Measurements from ENCODE around the gene SERPINA7.
"Not testable (repeated sequence)": the region's sequence is repeated elsewhere in the genome, so short reads cannot be mapped to it uniquely, and the experiment has no call there.

The SERPINA7 gene, protein sequence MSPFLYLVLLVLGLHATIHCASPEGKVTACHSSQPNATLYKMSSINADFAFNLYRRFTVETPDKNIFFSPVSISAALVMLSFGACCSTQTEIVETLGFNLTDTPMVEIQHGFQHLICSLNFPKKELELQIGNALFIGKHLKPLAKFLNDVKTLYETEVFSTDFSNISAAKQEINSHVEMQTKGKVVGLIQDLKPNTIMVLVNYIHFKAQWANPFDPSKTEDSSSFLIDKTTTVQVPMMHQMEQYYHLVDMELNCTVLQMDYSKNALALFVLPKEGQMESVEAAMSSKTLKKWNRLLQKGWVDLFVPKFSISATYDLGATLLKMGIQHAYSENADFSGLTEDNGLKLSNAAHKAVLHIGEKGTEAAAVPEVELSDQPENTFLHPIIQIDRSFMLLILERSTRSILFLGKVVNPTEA

DNA sequence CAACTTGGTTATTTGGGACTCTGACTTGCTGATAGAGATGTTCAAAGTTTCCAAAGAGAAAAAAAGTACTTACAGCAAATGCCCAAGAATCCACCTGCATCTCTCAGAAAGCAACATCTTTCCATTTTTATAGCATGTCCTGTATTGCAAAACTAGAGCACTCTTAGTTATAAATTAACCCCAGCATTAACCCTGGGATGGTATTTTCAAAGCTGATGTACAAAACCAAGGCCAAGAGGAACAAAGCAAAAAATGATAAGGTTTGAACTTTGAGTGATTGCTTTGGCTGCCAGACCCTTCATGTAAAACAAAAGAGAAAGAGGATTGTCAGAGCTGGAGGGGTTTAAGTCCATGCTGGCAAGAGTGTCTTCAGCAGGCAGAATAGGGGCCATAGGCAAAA, at the start of gene SERPINA7:
SERPINA7 (minus strand) TSS at position 103 of the 400 bp plus-strand sequence. CDS start 1,669 bp downstream, outside the sequence.
- DNase-seq (ENCODE audit: low spot score), result no peak

DNA sequence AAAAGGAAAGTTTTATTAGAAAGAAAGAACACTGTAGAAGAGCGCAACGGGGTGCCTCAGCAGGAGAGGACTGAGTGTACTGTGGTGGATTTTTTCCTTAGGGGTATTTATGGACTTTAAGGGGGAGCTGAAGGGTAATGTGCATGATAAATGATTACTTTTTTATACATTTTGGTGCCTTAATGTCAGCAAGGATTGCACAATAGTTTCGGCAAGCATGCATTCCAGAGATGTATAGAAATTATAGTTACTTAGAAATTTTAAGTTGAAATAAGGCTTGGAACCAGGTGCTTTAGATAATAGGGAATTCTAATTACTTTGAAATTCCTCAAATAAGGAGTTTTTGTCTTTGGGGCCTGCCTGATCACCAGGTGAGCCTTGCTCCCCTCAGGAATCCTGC, 30.5 kb upstream of the SERPINA7 start:
- DNase-seq (ENCODE audit: low spot score), result no peak

DNA sequence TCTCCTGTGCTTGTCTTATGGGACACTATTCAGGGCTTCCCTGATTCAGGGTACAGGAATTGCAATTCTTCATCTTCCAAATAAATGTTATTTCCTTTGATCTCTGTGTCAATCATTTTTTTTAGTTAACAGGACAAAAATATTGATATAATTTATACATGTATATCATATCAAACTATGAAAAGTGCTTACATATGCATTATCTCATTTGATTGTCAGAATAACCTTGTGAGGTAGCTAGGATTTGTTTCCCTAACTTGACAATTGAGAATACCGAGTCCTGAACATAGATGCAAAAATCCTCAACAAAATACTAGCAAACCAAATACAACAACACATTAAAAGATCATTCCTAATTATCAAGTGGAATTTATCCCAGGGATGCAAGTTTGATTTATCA, 11.5 kb upstream of the SERPINA7 start:
- no peak for DNase-seq (ENCODE audit: low spot score)

DNA sequence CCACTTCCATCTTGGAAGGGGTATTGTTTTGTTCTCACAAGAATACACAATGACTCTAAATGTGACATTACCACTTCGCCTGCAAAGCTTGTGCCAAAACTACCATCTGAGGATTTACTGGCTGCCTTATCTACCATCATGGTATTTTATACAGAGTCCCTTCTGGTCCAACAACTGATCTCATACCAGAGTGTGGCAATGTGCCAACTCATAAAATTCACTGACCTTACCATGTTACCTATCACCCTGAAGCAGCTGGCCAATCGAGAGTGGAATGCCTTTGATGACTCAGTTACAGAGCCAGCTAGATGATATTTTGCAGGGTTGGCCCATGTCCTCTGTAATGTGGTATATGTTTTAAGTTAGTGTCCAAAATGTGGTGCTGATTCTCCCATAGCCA, 3.8 kb upstream of the SERPINA7 start:
- DNase-seq (ENCODE audit: low spot score), result no peak

DNA sequence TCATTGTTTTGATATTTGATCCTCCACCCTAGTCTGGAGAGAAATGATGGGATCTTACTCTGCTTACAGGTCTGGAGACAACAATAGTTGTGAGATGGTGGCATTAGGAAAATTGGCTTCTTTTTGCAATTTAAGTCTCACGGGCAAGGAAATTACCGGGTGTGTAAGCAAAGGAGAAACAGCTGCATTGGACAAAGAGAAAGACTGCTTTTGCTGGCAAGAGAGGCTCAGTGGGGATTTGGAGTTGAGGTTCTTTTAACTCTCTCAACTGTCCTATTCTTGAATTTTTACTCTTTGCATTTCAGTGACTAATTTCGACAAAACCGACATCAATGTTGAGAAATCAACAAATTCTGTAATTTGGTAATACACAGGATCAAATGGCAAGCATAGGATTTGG, 2.3 kb upstream of the SERPINA7 start:
- DNase-seq (ENCODE audit: low spot score), result no peak

DNA sequence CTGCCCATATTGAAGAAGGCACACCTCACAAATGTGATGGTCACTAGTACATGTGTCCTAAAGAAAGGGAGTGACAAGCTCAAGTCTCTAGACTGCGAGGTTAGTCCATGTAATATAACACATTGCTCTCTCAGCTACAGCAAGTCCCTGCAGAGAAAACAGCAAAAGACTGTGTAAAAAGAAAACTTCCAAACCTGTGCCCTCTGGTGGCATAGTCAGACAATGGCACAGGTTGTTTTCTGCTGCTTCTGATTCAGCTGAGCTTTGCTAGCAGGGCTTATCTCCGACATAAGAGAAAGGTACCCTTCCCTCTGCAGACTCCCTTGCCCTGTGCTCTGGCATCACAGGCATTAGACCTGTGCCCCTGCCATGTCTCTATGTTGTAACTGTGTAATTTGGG, 1.4 kb upstream of the SERPINA7 start:
- peak; percentile 36 for DNase-seq (ENCODE audit: low spot score)

DNA sequence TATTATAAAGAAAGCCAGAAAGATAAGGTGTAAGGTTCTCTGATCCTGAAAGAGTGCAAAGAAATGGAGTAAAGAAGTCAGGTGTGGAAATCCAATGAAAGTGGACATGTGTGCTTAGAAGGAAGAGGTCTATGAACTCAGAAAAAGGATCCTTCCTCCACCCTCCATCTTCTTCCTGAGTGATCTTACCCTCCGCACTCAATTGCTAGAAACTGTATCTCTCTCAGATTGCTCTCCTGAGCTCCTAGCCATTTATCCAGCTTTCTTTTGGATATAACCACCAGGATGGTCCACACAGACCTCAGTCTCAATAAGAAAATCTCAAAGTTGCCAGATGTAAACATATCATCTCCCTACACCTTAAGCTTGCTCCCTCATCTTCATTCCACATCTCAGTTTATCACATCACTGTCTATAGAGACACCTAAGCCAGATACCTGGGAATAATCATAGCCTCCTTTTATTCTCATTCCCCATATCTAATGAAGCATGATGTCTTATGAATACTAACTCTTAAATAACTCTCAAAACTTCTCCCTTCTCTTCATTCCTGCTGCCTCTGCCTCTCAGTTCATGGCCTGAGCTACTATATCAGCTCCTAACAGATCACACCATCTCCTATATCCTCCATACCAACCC, 573 bp downstream of the SERPINA7 start:
- DNase-seq (ENCODE audit: low spot score), result no peak

DNA sequence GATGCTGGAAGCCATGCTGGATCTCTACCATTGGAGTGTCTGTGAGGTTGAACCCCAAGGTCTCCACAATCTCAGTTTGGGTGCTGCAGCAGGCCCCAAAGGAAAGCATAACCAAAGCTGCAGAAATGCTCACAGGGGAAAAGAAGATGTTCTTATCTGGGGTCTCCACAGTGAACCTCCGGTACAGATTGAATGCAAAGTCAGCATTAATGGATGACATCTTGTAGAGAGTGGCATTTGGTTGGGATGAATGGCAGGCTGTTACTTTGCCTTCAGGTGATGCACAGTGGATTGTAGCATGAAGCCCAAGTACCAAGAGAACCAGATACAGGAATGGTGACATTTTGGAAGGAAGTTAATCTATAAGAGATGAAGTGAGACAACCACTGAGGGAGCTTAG, 1.8 kb downstream of the SERPINA7 start:
- DNase-seq (ENCODE audit: low spot score), result no peak

DNA sequence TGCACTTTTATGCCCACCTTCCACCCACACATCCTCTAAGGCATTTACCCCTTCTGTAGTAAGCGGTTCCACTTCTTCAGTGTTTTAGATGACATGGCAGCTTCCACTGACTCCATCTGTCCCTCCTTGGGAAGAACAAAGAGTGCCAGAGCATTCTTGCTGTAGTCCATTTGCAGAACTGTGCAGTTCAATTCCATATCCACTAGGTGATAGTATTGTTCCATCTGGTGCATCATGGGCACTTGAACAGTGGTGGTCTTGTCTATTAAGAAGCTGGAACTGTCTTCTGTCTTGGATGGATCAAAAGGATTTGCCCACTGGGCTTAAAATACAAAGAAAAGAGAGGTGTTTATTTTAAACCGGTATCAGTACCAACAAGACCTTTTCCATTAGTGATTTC, 3.5 kb downstream of the SERPINA7 start:
- peak; percentile 2 for DNase-seq (ENCODE audit: low spot score)

DNA sequence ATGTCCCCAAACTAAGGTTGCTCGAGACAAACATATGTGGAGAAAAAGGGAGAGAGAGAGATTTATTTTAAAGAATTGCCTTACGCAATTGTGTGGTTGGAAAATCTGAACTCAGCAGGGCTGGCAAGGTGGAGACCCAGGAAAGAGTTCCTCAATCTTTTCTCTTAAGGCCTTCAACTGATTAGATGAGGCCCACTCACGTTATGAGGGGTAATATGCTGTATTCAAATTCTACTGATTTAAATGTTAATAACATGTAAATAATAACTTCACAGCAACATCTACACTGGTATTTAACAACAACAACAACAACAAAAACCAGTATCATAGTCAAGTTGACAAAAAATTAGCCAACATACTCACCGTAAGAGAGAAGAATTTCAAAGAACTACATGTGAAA, 14.6 kb downstream of the SERPINA7 start:
- no peak for DNase-seq (ENCODE audit: low spot score)

DNA sequence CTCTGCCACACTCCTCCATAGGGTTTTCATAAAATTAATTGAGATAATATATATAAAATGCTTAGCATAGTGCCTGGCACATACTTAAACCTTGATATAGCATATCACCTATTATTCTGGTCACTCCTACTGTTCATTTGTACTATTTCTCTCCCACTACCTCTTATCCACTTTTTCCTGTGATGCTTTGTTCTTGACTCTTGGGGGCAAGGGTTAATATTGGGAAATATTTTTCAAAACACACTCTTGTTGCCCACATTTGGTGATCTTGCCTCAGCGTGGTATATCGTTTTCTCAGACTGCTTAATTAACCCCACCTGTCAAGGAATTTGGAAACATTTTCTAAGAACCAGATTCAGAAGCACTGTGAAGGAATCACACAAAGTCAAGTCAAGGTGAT, 16.3 kb downstream of the SERPINA7 start:
- no peak for DNase-seq (ENCODE audit: low spot score)

DNA sequence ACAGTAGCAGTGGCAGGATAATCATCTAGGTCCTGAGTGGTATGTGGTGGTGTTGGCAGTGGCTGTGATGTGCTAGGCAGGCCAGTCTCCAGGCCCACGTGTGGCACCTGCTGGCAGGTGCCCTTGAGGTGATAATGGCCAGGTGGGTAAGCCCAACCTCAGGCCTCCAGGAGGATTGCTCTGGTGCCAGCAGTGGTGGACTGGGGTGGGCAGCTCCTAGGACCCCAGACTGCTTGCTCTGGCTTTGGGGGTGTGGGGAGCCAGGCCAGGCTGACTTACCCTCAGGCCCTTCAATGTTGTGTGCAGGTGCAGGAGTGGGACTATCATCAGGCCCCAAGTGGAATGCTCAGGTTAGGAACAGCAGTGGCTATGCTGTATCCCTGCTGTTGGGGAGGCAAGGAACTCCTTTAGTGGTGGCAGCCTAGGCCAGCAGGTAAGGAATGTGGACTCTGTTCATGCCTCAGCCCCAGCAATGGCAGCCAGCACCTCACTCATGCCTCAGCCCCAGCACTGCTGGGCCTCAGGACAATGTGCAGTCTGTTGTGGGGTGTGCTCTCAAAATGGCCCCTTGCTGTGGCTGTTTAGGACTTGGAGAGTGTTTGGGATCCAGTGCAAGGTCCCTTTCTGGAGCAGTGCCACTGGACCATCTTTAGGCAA, 24.3 kb downstream of the SERPINA7 start:
- no peak for DNase-seq (ENCODE audit: low spot score)

DNA sequence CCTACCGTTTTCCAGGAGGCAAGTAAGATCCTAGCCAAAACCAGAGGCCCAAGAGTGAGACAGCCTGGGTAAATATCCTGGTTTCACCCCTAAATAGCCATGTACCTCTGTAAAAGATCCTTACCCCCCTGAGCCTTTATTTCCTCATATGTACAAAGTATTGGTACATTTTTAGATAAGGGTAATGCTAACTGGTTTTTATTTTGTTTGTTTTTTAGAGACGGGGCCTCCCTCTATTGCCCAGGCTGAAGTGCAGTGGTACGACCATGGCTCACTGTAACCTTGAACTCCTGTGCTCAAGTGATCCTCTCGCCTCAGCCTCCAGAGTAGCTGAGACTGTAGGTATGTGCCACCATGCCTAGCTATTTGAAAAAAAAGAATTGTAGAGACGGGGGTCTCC, 29.4 kb downstream of the SERPINA7 start:
- no peak for DNase-seq (ENCODE audit: low spot score)

DNA sequence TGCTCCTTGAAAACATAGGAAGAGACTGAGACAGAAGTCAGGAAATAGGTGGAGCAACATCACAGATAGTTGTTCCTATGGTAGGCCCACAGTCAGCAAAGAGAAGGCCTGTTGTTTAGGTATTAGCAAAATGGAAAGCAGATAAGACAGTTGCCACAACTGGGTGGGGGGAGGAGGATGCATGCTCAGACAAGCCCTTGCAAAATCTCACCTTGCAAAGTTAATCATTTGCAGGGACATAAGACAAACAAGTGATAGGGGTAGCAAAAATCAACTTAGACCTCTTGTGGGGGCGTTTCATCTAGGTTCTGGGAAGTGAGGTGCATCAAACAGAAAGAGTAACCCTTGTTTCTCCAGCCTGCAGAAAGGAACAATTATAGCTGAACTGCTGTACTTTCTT, 30.7 kb downstream of the SERPINA7 start:
- DNase-seq (ENCODE audit: low spot score), result no peak

DNA sequence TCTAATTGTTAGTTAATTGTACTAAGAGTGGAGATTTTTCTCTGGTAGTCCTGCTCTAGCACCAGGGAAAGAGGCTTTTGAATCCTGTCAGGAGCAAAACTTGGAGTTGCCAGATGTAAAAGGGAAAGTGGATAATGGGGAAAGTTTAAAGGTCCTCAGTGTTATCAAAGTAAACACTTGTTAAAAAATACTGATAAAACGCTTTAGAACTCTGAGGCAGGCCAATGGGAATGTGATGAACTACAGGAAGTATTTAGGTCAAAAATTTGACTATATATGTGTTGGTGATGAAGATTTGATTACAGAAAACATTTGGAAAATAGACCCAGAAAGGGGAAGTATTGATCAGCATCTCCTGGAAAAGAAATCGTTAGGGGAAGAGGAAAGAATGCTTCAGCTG, 32.8 kb downstream of the SERPINA7 start:
- no peak for DNase-seq (ENCODE audit: low spot score)

DNA sequence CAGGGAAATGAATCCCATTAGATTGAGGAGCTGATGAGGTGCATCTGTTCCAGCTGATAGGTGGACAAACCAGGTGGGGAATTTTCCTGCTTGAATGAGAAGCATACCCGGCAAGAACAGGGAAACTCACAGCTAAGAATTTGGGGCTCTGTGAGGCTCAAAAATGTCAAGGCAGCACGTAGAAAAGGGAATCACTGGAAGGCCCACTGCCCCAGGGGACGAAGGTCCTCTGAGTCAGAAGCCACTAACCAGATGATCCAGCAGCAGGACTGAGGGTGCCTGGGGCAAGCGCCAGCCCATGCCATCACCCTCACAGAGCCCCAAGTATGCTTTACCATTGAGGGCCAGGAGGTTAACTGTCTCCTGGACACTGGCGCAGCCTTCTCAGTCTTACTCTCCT, 37.9 kb downstream of the SERPINA7 start:
- not testable (repeated sequence) for DNase-seq (ENCODE audit: low spot score)

DNA sequence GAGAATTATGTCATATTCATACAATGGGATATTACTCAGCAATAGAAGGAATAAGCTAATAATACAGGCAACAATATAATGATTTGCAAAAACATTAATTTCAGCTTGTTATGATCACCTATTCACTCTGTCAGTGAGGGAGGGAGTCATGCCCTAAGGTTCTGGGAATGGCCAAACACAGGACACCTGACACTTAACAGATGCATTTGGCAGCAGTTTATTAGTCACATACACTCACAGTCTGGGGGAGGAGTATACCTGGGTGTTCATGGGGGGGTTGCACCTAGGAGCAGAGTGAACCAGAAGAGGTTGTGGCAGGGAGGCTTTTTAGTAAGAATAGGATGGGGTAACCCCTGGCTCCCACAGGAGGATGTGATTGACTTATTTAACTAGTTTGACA, 38.3 kb downstream of the SERPINA7 start:
- no peak for DNase-seq (ENCODE audit: low spot score)

DNA sequence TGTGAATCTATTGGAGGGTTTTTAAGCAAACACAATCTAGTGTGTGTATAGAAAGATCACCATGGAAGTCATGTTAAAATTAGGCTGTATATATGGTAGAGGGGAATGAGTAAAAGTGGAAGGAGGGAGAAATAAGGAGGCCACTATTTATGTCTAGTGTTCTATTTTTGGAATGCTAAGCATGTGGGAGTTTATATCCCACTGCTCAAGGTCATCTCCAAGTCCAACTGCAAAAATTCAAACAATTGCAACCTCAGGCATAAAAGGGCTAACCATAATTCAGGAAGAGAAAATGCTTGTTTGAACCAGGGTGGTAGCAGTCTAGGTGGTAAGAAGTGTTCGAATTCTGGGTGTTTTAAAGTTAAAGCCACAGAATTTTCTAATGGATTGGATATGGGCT, 39.2 kb downstream of the SERPINA7 start:
- no peak for DNase-seq (ENCODE audit: low spot score)

DNA sequence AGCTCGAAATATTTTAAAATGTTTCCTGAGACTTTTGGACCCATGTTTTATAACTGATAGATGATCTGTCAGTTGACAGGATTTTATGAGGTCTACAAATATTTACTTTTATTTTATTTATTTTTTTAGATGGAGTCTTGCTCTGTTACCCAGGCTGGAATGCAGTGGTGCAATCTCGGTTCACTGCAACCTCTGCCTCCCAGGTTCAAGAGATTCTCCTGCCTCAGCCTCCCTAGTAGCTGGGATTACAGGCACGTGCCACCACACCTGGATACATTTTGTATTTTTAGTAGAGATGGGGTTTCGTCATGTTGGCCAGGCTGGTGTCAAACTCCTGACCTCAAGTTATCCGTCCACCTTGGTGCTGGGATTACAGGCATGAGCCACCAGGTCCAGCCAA, 50.0 kb downstream of the SERPINA7 start:
- not testable (repeated sequence) for DNase-seq (ENCODE audit: low spot score)
